ENCODE measurements around the gene RPUSD2.

- no peak for TF ChIP-seq CTCF (IDR thresholded peaks at IDR 0.05)
- TF ChIP-seq POLR2A (IDR thresholded peaks at IDR 0.05): no peak
Observed at GRCh38 chr15:40533763-40534364, 35.2 kb upstream of the RPUSD2 start.
